ENCODE measurements around the gene TTC24.

Gene TTC24

GRCh38 chr1:156538711-156539440 is 40.6 kb upstream of the TTC24 start:
- TF ChIP-seq CTCF (IDR thresholded peaks at IDR 0.05; ENCODE audit: insufficient read depth, low read depth, low read length, missing control alignments), result no peak
- no peak for DNase-seq (ENCODE audit: low read depth)

GRCh38 chr1:156539818-156540355 is 39.6 kb upstream of the TTC24 start:
- no peak overlapping the region for H3K4me3 ChIP-seq (ENCODE audit: low read depth, low read length)
- no peak for TF ChIP-seq CTCF (IDR thresholded peaks at IDR 0.05; ENCODE audit: insufficient read depth, low read depth, low read length, missing control alignments)
- no peak for DNase-seq (ENCODE audit: low read depth)

More at GRCh38 chr1:156538711-156539440, 40.6 kb upstream of the TTC24 start:
- no peak overlapping the region for H3K4me3 ChIP-seq (ENCODE audit: low read depth, low read length)

GRCh38 chr1:156540955-156541354 is 38.6 kb upstream of the TTC24 start:
- no peak for TF ChIP-seq CTCF (IDR thresholded peaks at IDR 0.05; ENCODE audit: insufficient read depth, low read depth, low read length, missing control alignments)
- no peak overlapping the region for H3K4me3 ChIP-seq (ENCODE audit: low read depth, low read length)
- no peak for DNase-seq (ENCODE audit: low read depth)

DNA sequence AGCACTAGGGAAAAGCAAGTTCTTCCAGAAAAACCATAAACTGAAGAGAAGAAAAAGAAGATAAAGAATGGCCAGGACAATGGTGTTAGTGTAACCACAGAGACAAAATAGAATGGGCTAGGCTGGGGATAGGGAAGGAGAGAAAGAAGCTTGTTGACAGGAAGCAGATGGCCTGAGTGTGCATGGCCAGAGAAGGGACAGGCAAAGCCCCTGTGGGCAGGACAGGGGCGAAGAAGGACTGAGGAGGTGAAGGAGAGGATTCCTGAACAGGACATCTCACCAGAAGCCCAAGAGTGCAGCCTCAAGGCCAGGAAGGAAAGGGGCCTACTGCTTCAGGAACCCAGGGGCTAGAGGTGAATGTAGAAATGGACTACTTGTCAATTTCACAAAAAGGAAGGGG is 36.5 kb upstream of the TTC24 start:
- no peak for DNase-seq (ENCODE audit: low read depth)
- TF ChIP-seq CTCF (IDR thresholded peaks at IDR 0.05; ENCODE audit: insufficient read depth, low read depth, low read length, missing control alignments), result no peak

GRCh38 chr1:156544592-156545102 is 34.9 kb upstream of the TTC24 start:
- no peak overlapping the region for H3K4me3 ChIP-seq (ENCODE audit: low read depth, low read length)
- DNase-seq (ENCODE audit: low read depth), result no peak
- no peak for TF ChIP-seq CTCF (IDR thresholded peaks at IDR 0.05; ENCODE audit: insufficient read depth, low read depth, low read length, missing control alignments)

More for the DNA sequence above, 36.5 kb upstream of the TTC24 start:
- no peak overlapping the region for H3K4me3 ChIP-seq (ENCODE audit: low read depth, low read length)

DNA sequence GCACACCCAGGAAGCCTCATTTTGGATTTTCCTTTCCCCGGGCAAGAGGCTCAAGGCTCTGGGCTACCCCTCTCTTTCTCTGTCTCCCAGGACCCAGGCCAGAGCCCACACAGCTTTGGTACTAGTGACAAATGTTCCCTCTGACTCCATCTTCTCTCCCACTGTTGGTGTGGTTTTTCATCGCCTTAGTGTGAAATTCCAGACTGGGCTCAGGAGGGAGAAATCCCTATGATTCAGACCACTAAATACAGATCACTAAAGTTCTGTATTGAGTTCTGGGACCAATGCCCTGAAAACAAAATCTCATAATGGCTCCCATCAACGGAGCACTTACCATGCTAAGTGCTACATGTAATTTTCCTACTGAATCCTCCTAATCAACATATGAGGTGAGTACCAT is 33.3 kb upstream of the TTC24 start:
- no peak overlapping the region for H3K4me3 ChIP-seq (ENCODE audit: low read depth, low read length)
- no peak for DNase-seq (ENCODE audit: low read depth)
- no peak for TF ChIP-seq CTCF (IDR thresholded peaks at IDR 0.05; ENCODE audit: insufficient read depth, low read depth, low read length, missing control alignments)
